HEK293 (cell line): ENCODE measurements around the gene MMP25.
A peak's percentile ranks its signal among the peaks of the same experiment; 100 is the strongest.

Experiments used
- AEBP2 ChIP-seq: fragments of 450-650 bp; formaldehyde crosslinking; IDR thresholded peaks from 2 replicates; pipeline ENCODE4 v1.5.1; 2016; ENCODE audit warnings: missing biosample characterization, missing genetic modification characterization, borderline replicate concordance
- GLI2 ChIP-seq: fragments of 450-650 bp; formaldehyde crosslinking; IDR thresholded peaks from 2 replicates; pipeline ENCODE4; 2017; ENCODE audit warnings: missing biosample characterization, missing genetic modification characterization, low read depth, borderline replicate concordance
- HOXA7 ChIP-seq: sonication (generic); formaldehyde crosslinking; IDR thresholded peaks from 2 replicates; pipeline ENCODE4 v1.8.1; 2022; ENCODE audit warnings: missing genetic modification reagents, borderline replicate concordance
- MEIS1 ChIP-seq: sonication (generic); formaldehyde crosslinking; IDR thresholded peaks from 2 replicates; pipeline ENCODE4 v1.8.1; 2022; ENCODE audit warnings: missing genetic modification reagents, mild to moderate bottlenecking, borderline replicate concordance
- PATZ1 ChIP-seq: fragments of 450-650 bp; formaldehyde crosslinking; IDR thresholded peaks from 2 replicates; pipeline ENCODE4 v1.5.1; 2016; ENCODE audit warnings: missing biosample characterization, missing genetic modification characterization
- SCRT2 ChIP-seq: fragments of 450-650 bp; formaldehyde crosslinking; IDR thresholded peaks from 2 replicates; pipeline ENCODE4 v1.5.1; 2016; ENCODE audit warnings: missing biosample characterization, missing genetic modification characterization
- SP3 ChIP-seq: fragments of 450-650 bp; formaldehyde crosslinking; IDR thresholded peaks from 2 replicates; pipeline ENCODE4 v1.5.1; 2016; ENCODE audit warnings: missing biosample characterization, missing genetic modification characterization
- YY1 ChIP-seq: fragments of 450-650 bp; formaldehyde crosslinking; IDR thresholded peaks from 2 replicates; pipeline ENCODE4 v1.5.1; 2018; ENCODE audit warnings: missing biosample characterization, missing genetic modification characterization
- ZBTB49 ChIP-seq: fragments of 450-650 bp; formaldehyde crosslinking; IDR thresholded peaks from 2 replicates; pipeline ENCODE4 v1.5.1; 2016; ENCODE audit warnings: missing biosample characterization, missing genetic modification characterization, low read depth
- ZFP3 ChIP-seq: fragments of 450-650 bp; formaldehyde crosslinking; IDR thresholded peaks from 2 replicates; pipeline ENCODE4 v1.5.1; 2016; ENCODE audit warnings: low read depth, missing biosample characterization, missing genetic modification characterization
- ZFP41 ChIP-seq: fragments of 450-650 bp; formaldehyde crosslinking; IDR thresholded peaks from 2 replicates; pipeline ENCODE4 v1.5.1; 2016; ENCODE audit warnings: missing biosample characterization, missing genetic modification characterization, borderline replicate concordance
- ZNF174 ChIP-seq: fragments of 450-650 bp; formaldehyde crosslinking; IDR thresholded peaks from 2 replicates; pipeline ENCODE4 v1.5.0; 2017; ENCODE audit warnings: missing biosample characterization, mild to moderate bottlenecking, missing genetic modification characterization
- ZNF175 ChIP-seq: fragments of 450-650 bp; formaldehyde crosslinking; IDR thresholded peaks from 2 replicates; pipeline ENCODE4 v1.5.1; 2016; ENCODE audit warnings: missing biosample characterization, missing genetic modification characterization
- ZNF223 ChIP-seq: fragments of 450-650 bp; formaldehyde crosslinking; IDR thresholded peaks from 2 replicates; pipeline ENCODE4 v1.5.1; 2016; ENCODE audit warnings: missing biosample characterization, missing genetic modification characterization
- ZNF398 ChIP-seq: fragments of 450-650 bp; formaldehyde crosslinking; IDR thresholded peaks from 2 replicates; pipeline ENCODE4 v1.5.1; 2017; ENCODE audit warnings: missing biosample characterization, missing genetic modification characterization
- ZNF423 ChIP-seq: fragments of 450-650 bp; formaldehyde crosslinking; IDR thresholded peaks from 2 replicates; pipeline ENCODE4 v1.5.1; 2016; ENCODE audit warnings: missing biosample characterization, missing genetic modification characterization
- ZNF510 ChIP-seq: fragments of 450-650 bp; formaldehyde crosslinking; IDR thresholded peaks from 2 replicates; pipeline ENCODE4 v1.5.1; 2018; ENCODE audit warnings: mild to moderate bottlenecking, missing genetic modification characterization, missing biosample characterization; ENCODE audit not compliant: insufficient replicate concordance
- ZNF560 ChIP-seq: fragments of 450-650 bp; formaldehyde crosslinking; IDR thresholded peaks from 2 replicates; pipeline ENCODE4 v1.5.1; 2017; ENCODE audit warnings: missing biosample characterization, missing genetic modification characterization, borderline replicate concordance
- ZNF571 ChIP-seq: fragments of 450-650 bp; formaldehyde crosslinking; IDR thresholded peaks from 2 replicates; pipeline ENCODE4 v1.5.0; 2017; ENCODE audit warnings: missing biosample characterization, missing genetic modification characterization
- ZNF580 ChIP-seq: fragments of 450-650 bp; formaldehyde crosslinking; IDR thresholded peaks from 2 replicates; pipeline ENCODE4 v1.5.1; 2016; ENCODE audit warnings: missing biosample characterization, missing genetic modification characterization
- ZNF600 ChIP-seq: fragments of 450-650 bp; formaldehyde crosslinking; IDR thresholded peaks from 2 replicates; pipeline ENCODE4 v1.5.1; 2016; ENCODE audit warnings: missing biosample characterization, missing genetic modification characterization
- ZNF610 ChIP-seq: fragments of 450-650 bp; formaldehyde crosslinking; IDR thresholded peaks from 2 replicates; pipeline ENCODE4 v1.5.1; 2016; ENCODE audit warnings: missing biosample characterization, missing genetic modification characterization, borderline replicate concordance
- ZNF660 ChIP-seq: fragments of 450-650 bp; IDR thresholded peaks from 2 replicates; pipeline ENCODE4 v1.5.1; 2018; ENCODE audit warnings: missing biosample characterization, mild to moderate bottlenecking, missing genetic modification characterization
- ZSCAN5A ChIP-seq: fragments of 450-650 bp; formaldehyde crosslinking; IDR thresholded peaks from 2 replicates; pipeline ENCODE4 v1.5.1; 2016; ENCODE audit warnings: missing biosample characterization, missing genetic modification characterization
- TF ChIP-seq, protein P1 (sequence below): fragments of 450-650 bp; formaldehyde crosslinking; IDR thresholded peaks from 2 replicates; pipeline ENCODE4 v1.5.1; 2016; ENCODE audit warnings: missing biosample characterization, missing genetic modification characterization, low read depth
- TF ChIP-seq, protein P2 (sequence below): fragments of 450-650 bp; formaldehyde crosslinking; optimal IDR thresholded peaks from 2 replicates; pipeline ENCODE3; 2016; ENCODE audit warnings: missing biosample characterization, mild to moderate bottlenecking, missing genetic modification characterization

The MMP25 gene

DNA sequence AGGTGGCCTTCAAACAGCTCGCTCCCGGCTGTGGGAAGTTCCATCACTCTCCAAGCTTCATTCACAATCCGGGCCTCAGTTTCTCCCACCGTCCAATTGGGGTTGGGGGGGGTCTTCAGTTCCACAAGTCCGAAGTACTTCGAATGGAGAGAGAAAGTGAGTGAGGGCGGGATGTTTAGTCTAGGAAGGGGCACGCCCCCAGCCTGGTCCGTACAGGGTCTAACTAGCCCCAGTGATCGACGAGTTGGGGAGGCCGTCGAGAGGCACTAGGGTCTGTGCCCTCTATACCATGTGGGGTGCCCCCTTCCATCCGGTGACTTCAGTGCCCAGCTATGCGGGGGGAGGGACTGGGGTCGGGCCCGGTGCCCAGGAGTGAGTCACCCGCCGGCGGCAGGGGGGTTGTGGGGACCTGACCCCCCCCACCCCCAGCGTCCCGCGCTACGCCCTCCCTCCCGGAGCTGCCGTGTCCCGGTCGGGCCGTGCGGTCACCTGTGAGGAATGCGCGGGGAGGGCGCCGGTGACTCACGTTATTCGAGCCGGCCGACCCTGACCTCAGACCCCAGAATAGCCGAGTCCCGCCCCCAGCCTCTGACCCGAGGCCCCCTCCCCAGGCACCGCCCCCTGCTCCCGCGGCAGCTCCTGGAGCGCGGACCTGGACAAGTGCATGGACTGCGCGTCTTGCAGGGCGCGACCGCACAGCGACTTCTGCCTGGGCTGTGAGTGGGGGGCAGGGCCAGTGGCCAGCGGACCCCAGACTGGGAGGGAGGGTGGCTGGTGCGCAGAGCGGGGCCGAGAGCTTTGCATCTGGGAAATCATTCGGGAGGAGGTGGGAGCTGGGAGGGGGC, 25.5 kb upstream of the MMP25 start (continued):
- peak; percentile 23; the same call in 1 of the 2 replicates for TF ChIP-seq ZNF600
- TF ChIP-seq YY1 (tag by site-specific recombination) = no peak
- no peak for TF ChIP-seq ZNF423
- TF ChIP-seq, protein P1, sequence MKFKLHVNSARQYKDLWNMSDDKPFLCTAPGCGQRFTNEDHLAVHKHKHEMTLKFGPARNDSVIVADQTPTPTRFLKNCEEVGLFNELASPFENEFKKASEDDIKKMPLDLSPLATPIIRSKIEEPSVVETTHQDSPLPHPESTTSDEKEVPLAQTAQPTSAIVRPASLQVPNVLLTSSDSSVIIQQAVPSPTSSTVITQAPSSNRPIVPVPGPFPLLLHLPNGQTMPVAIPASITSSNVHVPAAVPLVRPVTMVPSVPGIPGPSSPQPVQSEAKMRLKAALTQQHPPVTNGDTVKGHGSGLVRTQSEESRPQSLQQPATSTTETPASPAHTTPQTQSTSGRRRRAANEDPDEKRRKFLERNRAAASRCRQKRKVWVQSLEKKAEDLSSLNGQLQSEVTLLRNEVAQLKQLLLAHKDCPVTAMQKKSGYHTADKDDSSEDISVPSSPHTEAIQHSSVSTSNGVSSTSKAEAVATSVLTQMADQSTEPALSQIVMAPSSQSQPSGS = peak; percentile 74
- TF ChIP-seq SCRT2 (tag by site-specific recombination) = peak; percentile 36; the same call in 1 of the 2 replicates
- no peak; the same call in 1 of the 2 replicates for TF ChIP-seq GLI2
- TF ChIP-seq ZNF174 = no peak
- no peak for TF ChIP-seq ZBTB49
- peak; percentile 71 for TF ChIP-seq ZNF660 (tag by site-specific recombination)
- TF ChIP-seq ZFP3 (tag by site-specific recombination) = no peak
- TF ChIP-seq, protein P2, sequence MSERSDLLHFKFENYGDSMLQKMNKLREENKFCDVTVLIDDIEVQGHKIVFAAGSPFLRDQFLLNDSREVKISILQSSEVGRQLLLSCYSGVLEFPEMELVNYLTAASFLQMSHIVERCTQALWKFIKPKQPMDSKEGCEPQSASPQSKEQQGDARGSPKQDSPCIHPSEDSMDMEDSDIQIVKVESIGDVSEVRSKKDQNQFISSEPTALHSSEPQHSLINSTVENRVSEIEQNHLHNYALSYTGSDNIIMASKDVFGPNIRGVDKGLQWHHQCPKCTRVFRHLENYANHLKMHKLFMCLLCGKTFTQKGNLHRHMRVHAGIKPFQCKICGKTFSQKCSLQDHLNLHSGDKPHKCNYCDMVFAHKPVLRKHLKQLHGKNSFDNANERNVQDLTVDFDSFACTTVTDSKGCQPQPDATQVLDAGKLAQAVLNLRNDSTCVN = peak; percentile 78
- TF ChIP-seq ZNF510 (tag by site-specific recombination) = no peak
- TF ChIP-seq HOXA7 (CRISPR knock-in tag) = no peak
- peak; percentile 99 for TF ChIP-seq ZNF398 (tag by site-specific recombination)
- no peak for TF ChIP-seq ZNF223
- TF ChIP-seq ZNF571 (tag by site-specific recombination) = no peak
- peak; percentile 100 for TF ChIP-seq PATZ1 (tag by site-specific recombination)
- no peak for TF ChIP-seq AEBP2
- no peak for TF ChIP-seq ZNF610
- TF ChIP-seq MEIS1 (CRISPR knock-in tag) = no peak
- TF ChIP-seq ZNF560 = no peak
- TF ChIP-seq ZNF175 = no peak
- TF ChIP-seq SP3 (tag by site-specific recombination) = peak; percentile 89
- no peak for TF ChIP-seq ZNF580 (tag by site-specific recombination)
- TF ChIP-seq ZFP41 (tag by site-specific recombination) = no peak
- peak; percentile 20; the same call in 1 of the 2 replicates for TF ChIP-seq ZSCAN5A (tag by site-specific recombination)
